HEK293 (cell line): ENCODE data around the gene IGLON5.

Source experiments
- OVOL3 ChIP-seq: fragments of 450-650 bp; formaldehyde crosslinking; IDR thresholded peaks from 2 replicates; pipeline ENCODE4 v1.5.1; 2016; ENCODE audit warnings: missing biosample characterization, missing genetic modification characterization
- ZNF155 ChIP-seq: fragments of 450-650 bp; formaldehyde crosslinking; IDR thresholded peaks from 2 replicates; pipeline ENCODE4 v1.5.1; 2016; ENCODE audit warnings: missing biosample characterization, missing genetic modification characterization
- ZNF670 ChIP-seq: fragments of 450-650 bp; formaldehyde crosslinking; IDR thresholded peaks from 2 replicates; pipeline ENCODE4 v1.5.1; 2016; ENCODE audit warnings: missing biosample characterization, missing genetic modification characterization, low read depth
- ZNF747 ChIP-seq: fragments of 450-650 bp; formaldehyde crosslinking; IDR thresholded peaks from 2 replicates; pipeline ENCODE4 v1.5.1; 2016; ENCODE audit warnings: missing biosample characterization, missing genetic modification characterization
- ZNF792 ChIP-seq: fragments of 450-650 bp; formaldehyde crosslinking; IDR thresholded peaks from 2 replicates; pipeline ENCODE4 v1.5.1; 2016; ENCODE audit warnings: missing biosample characterization, missing genetic modification characterization
- ZSCAN30 ChIP-seq: fragments of 450-650 bp; IDR thresholded peaks from 2 replicates; pipeline ENCODE4 v1.5.1; 2018; ENCODE audit warnings: missing biosample characterization, mild to moderate bottlenecking, missing genetic modification characterization, moderate library complexity
- TF ChIP-seq, protein P1 (sequence below): fragments of 450-650 bp; formaldehyde crosslinking; IDR thresholded peaks from 2 replicates; pipeline ENCODE4 v1.5.1; 2016; ENCODE audit warnings: missing biosample characterization, missing genetic modification characterization
- TF ChIP-seq, protein P2 (sequence below): fragments of 450-650 bp; formaldehyde crosslinking; IDR thresholded peaks from 2 replicates; pipeline ENCODE4 v1.5.1; 2016; ENCODE audit warnings: missing biosample characterization, missing genetic modification characterization
- TF ChIP-seq, protein P3 (sequence below): fragments of 450-650 bp; formaldehyde crosslinking; IDR thresholded peaks from 2 replicates; pipeline ENCODE4 v1.5.0; 2017; ENCODE audit warnings: missing biosample characterization, missing genetic modification characterization, borderline replicate concordance
- TF ChIP-seq, protein P4 (sequence below): fragments of 450-650 bp; formaldehyde crosslinking; IDR thresholded peaks from 2 replicates; pipeline ENCODE4 v1.5.1; 2016; ENCODE audit warnings: missing biosample characterization, missing genetic modification characterization

DNA sequence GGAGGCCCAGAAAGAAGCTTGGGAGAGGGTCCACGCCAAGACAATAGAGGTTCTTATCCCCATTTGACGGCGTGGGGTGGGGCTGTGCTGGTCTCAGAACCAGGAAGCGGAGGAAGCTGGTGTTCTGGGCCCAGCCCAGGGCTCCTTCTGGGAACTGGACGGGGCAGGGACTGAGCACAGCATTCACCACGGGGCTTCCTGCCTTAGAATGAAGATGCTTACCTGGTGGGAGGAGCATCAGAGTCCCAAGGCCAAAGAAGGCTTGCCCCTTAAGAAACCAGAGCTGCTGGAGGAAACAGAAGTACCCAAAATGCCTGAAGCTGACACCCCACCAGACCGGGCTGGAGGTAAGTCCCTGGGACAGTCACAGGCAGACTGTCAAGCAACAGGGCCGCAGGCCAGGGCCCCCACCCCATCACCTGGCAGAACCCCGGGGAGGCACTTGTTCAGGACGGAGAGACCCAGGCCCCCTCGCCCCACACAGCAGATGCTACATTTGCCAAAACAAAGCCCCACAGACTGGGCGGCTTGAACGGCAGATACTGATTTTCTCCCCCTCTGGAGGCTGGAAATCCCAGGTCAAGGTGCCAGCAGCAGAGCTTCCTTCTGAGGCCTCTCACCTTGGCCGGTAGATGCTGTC lies 17.8 kb upstream of the IGLON5 start:
- TF ChIP-seq, protein P1, sequence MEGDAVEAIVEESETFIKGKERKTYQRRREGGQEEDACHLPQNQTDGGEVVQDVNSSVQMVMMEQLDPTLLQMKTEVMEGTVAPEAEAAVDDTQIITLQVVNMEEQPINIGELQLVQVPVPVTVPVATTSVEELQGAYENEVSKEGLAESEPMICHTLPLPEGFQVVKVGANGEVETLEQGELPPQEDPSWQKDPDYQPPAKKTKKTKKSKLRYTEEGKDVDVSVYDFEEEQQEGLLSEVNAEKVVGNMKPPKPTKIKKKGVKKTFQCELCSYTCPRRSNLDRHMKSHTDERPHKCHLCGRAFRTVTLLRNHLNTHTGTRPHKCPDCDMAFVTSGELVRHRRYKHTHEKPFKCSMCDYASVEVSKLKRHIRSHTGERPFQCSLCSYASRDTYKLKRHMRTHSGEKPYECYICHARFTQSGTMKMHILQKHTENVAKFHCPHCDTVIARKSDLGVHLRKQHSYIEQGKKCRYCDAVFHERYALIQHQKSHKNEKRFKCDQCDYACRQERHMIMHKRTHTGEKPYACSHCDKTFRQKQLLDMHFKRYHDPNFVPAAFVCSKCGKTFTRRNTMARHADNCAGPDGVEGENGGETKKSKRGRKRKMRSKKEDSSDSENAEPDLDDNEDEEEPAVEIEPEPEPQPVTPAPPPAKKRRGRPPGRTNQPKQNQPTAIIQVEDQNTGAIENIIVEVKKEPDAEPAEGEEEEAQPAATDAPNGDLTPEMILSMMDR (tag by site-specific recombination) = no peak
- TF ChIP-seq ZNF670 (tag by site-specific recombination) = no peak
- TF ChIP-seq ZNF792 (tag by site-specific recombination) = no peak
- TF ChIP-seq ZNF747 (tag by site-specific recombination) = no peak
- no peak for TF ChIP-seq ZNF155 (tag by site-specific recombination)
- no peak for TF ChIP-seq OVOL3 (tag by site-specific recombination)
- TF ChIP-seq, protein P2, sequence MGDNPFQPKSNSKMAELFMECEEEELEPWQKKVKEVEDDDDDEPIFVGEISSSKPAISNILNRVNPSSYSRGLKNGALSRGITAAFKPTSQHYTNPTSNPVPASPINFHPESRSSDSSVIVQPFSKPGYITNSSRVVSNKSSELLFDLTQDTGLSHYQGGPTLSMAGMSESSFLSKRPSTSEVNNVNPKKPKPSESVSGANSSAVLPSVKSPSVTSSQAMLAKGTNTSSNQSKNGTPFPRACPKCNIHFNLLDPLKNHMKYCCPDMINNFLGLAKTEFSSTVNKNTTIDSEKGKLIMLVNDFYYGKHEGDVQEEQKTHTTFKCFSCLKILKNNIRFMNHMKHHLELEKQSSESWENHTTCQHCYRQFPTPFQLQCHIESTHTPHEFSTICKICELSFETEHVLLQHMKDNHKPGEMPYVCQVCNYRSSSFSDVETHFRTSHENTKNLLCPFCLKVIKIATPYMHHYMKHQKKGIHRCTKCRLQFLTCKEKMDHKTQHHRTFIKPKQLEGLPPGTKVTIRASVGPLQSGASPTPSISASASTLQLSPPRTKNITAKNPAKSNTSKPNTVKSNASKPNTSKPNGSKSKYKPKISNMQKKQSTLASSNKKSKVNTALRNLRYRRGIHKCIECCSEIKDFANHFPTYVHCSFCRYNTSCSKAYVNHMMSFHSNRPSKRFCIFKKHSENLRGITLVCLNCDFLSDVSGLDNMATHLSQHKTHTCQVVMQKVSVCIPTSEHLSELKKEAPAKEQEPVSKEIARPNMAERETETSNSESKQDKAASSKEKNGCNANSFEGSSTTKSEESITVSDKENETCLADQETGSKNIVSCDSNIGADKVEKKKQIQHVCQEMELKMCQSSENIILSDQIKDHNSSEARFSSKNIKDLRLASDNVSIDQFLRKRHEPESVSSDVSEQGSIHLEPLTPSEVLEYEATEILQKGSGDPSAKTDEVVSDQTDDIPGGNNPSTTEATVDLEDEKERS (tag by site-specific recombination) = no peak
- TF ChIP-seq, protein P3, sequence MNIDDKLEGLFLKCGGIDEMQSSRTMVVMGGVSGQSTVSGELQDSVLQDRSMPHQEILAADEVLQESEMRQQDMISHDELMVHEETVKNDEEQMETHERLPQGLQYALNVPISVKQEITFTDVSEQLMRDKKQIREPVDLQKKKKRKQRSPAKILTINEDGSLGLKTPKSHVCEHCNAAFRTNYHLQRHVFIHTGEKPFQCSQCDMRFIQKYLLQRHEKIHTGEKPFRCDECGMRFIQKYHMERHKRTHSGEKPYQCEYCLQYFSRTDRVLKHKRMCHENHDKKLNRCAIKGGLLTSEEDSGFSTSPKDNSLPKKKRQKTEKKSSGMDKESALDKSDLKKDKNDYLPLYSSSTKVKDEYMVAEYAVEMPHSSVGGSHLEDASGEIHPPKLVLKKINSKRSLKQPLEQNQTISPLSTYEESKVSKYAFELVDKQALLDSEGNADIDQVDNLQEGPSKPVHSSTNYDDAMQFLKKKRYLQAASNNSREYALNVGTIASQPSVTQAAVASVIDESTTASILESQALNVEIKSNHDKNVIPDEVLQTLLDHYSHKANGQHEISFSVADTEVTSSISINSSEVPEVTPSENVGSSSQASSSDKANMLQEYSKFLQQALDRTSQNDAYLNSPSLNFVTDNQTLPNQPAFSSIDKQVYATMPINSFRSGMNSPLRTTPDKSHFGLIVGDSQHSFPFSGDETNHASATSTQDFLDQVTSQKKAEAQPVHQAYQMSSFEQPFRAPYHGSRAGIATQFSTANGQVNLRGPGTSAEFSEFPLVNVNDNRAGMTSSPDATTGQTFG (tag by site-specific recombination) = no peak
- TF ChIP-seq, protein P4, sequence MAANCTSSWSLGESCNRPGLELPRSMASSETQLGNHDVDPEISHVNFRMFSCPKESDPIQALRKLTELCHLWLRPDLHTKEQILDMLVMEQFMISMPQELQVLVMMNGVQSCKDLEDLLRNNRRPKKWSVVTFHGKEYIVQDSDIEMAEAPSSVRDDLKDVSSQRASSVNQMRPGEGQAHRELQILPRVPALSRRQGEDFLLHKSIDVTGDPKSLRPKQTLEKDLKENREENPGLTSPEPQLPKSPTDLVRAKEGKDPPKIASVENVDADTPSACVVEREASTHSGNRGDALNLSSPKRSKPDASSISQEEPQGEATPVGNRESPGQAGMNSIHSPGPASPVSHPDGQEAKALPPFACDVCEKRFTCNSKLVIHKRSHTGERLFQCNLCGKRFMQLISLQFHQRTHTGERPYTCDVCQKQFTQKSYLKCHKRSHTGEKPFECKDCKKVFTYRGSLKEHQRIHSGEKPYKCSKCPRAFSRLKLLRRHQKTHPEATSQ (tag by site-specific recombination) = no peak
- no peak for TF ChIP-seq ZSCAN30 (tag by site-specific recombination)
